CD14-positive monocyte (primary cell): Measurements from ENCODE around the gene KCNQ1. TPM values are rescaled to one million over a fixed set of nuclear protein-coding genes. Genes with fewer than 3 reads are reported as not detected.
A peak's percentile ranks its signal among the peaks of the same experiment; 100 is the strongest.

Experiments used
- DNase-seq, 3 donors: peaks; one replicate each; pipeline ENCODE4 v3.0.0-alpha.2; 2011 to 2022
- H2AFZ ChIP-seq: 2 replicates; pipeline ENCODE4 v1.6.0; 2012; ENCODE audit warnings: mild to moderate bottlenecking, low read depth, low read length, inconsistent platforms; ENCODE audit not compliant: insufficient read depth, poor library complexity, severe bottlenecking
- H3K27ac ChIP-seq, 2 donors: 1 replicate in 1 of 2; 2 replicates in 1 of 2; pipeline ENCODE4 v1.5.1; 2012 to 2013; ENCODE audit warnings: low read length in 2 of 2, control low read depth in 1 of 2, inconsistent platforms in 1 of 2, low read depth in 1 of 2, mild to moderate bottlenecking in 1 of 2
- H3K27me3 ChIP-seq, 2 donors: one replicate each; pipeline versions ENCODE4 v1.6.0 to v1.6.1; 2011 to 2013; ENCODE audit warnings: low read length in 2 of 2; ENCODE audit not compliant: control insufficient read depth in 2 of 2, insufficient read depth in 2 of 2
- H3K36me3 ChIP-seq, 2 donors: replicated peaks in 1 of 2; 1 replicate in 1 of 2; 2 replicates in 1 of 2; pipeline versions ENCODE4 v1.5.1 to v1.6.1; 2012 to 2013; ENCODE audit warnings: low read length in 2 of 2, control low read depth in 1 of 2, inconsistent platforms in 1 of 2, mild to moderate bottlenecking in 1 of 2; ENCODE audit not compliant: insufficient read depth in 2 of 2, control insufficient read depth in 1 of 2
- H3K4me1 ChIP-seq, 2 donors: 1 replicate in 1 of 2; 2 replicates in 1 of 2; pipeline versions ENCODE4 v1.5.1 to v1.6.1; 2012 to 2013; ENCODE audit warnings: low read length in 2 of 2, control low read depth in 1 of 2, inconsistent platforms in 1 of 2, mild to moderate bottlenecking in 1 of 2, moderate library complexity in 1 of 2; ENCODE audit not compliant: insufficient read depth in 2 of 2, control insufficient read depth in 1 of 2
- H3K4me2 ChIP-seq: replicated peaks from 2 replicates; pipeline ENCODE3; 2012; ENCODE audit warnings: low read length, moderate library complexity, mild to moderate bottlenecking; ENCODE audit not compliant: poor library complexity, severe bottlenecking; ENCODE audit errors: extremely low read depth
- H3K4me3 ChIP-seq, 3 experiments: fragments of 200-600 bp in 1 of 3; sonication (generic) in 1 of 3; replicated peaks in 1 of 3; 1 replicate in 2 of 3; 2 replicates in 1 of 3; pipeline ENCODE4 v1.5.1; 2011 to 2013; ENCODE audit warnings: low read length in 3 of 3, mild to moderate bottlenecking in 3 of 3, control low read depth in 2 of 3, low read depth in 2 of 3, inconsistent platforms in 1 of 3, moderate library complexity in 1 of 3
- H3K79me2 ChIP-seq: 2 replicates; pipeline ENCODE4 v1.6.0; 2012; ENCODE audit warnings: mild to moderate bottlenecking, control low read depth, inconsistent platforms, low read length, moderate library complexity; ENCODE audit not compliant: insufficient read depth
- H3K9ac ChIP-seq: 2 replicates; pipeline ENCODE4 v1.6.0; 2017; ENCODE audit warnings: low read length, mild to moderate bottlenecking; ENCODE audit not compliant: insufficient read depth, poor library complexity, severe bottlenecking
- H3K9me3 ChIP-seq, 2 donors: replicated peaks in 1 of 2; 1 replicate in 1 of 2; 2 replicates in 1 of 2; pipeline versions ENCODE4 v1.5.1 to v1.6.1; 2012 to 2013; ENCODE audit warnings: low read length in 2 of 2, control low read depth in 1 of 2; ENCODE audit not compliant: control insufficient read depth in 1 of 2, insufficient read depth in 1 of 2
- H4K20me1 ChIP-seq: 2 replicates; pipeline ENCODE4 v1.6.0; 2012; ENCODE audit warnings: mild to moderate bottlenecking, low read length, control low read depth, moderate library complexity; ENCODE audit not compliant: insufficient read depth
- H3K27ac Mint-ChIP-seq, 7 donors: one replicate each; pipeline ENCODE4 v1.8.0; 2020; ENCODE audit warnings: mild to moderate bottlenecking in 7 of 7, mixed read lengths in 7 of 7, moderate library complexity in 6 of 7, inconsistent platforms in 2 of 7
- H3K27me3 Mint-ChIP-seq, 3 donors: one replicate each; pipeline ENCODE4 v1.8.0; 2021 to 2022; ENCODE audit warnings: low read depth in 3 of 3, mild to moderate bottlenecking in 3 of 3, mixed read lengths in 3 of 3, moderate library complexity in 3 of 3, inconsistent platforms in 1 of 3
- H3K36me3 Mint-ChIP-seq, 2 donors: one replicate each; pipeline ENCODE4 v1.8.0; 2020; ENCODE audit warnings: mixed read lengths in 2 of 2, inconsistent platforms in 1 of 2, mild to moderate bottlenecking in 1 of 2
- H3K4me1 Mint-ChIP-seq: one replicate; pipeline ENCODE4 v1.8.0; 2020; ENCODE audit warnings: mild to moderate bottlenecking, mixed read lengths
- H3K4me3 Mint-ChIP-seq, 2 donors: one replicate each; pipeline ENCODE4 v1.8.0; 2020; ENCODE audit warnings: mild to moderate bottlenecking in 2 of 2, mixed read lengths in 2 of 2, moderate library complexity in 1 of 2
- H3K9me3 Mint-ChIP-seq, 7 donors: one replicate each; pipeline ENCODE4 v1.8.0; 2020 to 2022; ENCODE audit warnings: mixed read lengths in 7 of 7, mild to moderate bottlenecking in 6 of 7, moderate library complexity in 6 of 7, inconsistent platforms in 2 of 7
- WGBS: methylation state at CpG from one replicate; pipeline ENCODE4 v1.1.5; 2013; ENCODE audit warnings: missing lambda C conversion rate; ENCODE audit not compliant: insufficient coverage; 5-methylcytosine and 5-hydroxymethylcytosine counted together
- intact Hi-C, 2 donors: fragments of 100-400 bp; cut with micrococcal nuclease; formaldehyde crosslinking; loops; one replicate each; pipeline versions ENCODE4 v1.15.0 to v1.15.1; 2023
- polyA plus RNA-seq, 3 donors: library from polyadenylated mRNA; depleted of rRNA in 1 of 3; unstranded in 2 of 3; stranded (reverse) in 1 of 3; fragments of 300-500 nt in 2 of 3; fragments of >200 nt in 1 of 3; fragmentation: Illumina TruSeq in 2 of 3; gene quantifications; 1 replicate in 2 of 3; 2 replicates in 1 of 3; pipeline ENCODE4 v1.2.3, GENCODE V29; 2012 to 2021
- TF ChIP-seq, protein P1 (sequence below): fragments of 200-600 bp; IDR thresholded peaks from one replicate; pipeline ENCODE4 v1.8.0; 2022; ENCODE audit warnings: antibody characterized with exemption, mild to moderate bottlenecking

KCNQ1 gene
- polyA plus RNA-seq, 3 donors, result 14.9 to 31.8 (median 21.6) TPM

DNA sequence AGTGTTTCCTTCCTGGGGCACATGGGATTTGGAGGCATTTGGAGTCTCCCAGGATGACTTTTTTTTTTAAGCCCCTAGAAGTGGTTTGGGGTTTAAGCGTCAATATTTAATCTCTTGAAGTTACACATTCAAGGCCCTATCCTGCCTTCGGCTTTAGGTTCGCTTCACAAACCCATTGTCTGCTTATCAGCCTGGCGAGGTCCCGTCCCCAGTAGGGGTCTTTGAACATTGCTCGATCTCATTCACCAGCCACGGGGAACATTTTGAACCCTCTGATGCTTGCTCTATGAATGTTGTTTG lies 75.9 kb downstream of the KCNQ1 start:
- Histone ChIP-seq H3K27me3 (no peaks in the 10 kb centered on the region), H2AFZ (no peak overlapping the region), H3K4me3 (no peak overlapping the region), H3K9me3 (no peaks in the 10 kb centered on the region), H3K4me2 (no peak overlapping the region), H3K36me3 (peaks cover 3 to 27% of the 10 kb centered on the region in 2 donors), H3K27ac (no peak overlapping the region), H3K79me2 (no peaks in the 10 kb centered on the region), H4K20me1 (peaks cover 95% of the 10 kb centered on the region), H3K9ac (no peak overlapping the region), H3K4me1 (peaks cover 17 to 19% of the 10 kb centered on the region in 2 donors)
- Mint-ChIP-seq H3K9me3 (no peaks in the 10 kb centered on the region), H3K27ac (no peak overlapping the region), H3K27me3 (peaks cover 0 to 2% (median 1%) of the 10 kb centered on the region in 3 donors), H3K4me1 (peaks cover 20% of the 10 kb centered on the region), H3K4me3 (no peak overlapping the region), H3K36me3 (peaks cover 40 to 66% of the 10 kb centered on the region in 2 donors)
- DNase-seq, result peak in 1 of 3 donors; percentile 0
- 100% methylated on average over 4 of the region's 7 CpGs for WGBS
- TF ChIP-seq, protein P1, sequence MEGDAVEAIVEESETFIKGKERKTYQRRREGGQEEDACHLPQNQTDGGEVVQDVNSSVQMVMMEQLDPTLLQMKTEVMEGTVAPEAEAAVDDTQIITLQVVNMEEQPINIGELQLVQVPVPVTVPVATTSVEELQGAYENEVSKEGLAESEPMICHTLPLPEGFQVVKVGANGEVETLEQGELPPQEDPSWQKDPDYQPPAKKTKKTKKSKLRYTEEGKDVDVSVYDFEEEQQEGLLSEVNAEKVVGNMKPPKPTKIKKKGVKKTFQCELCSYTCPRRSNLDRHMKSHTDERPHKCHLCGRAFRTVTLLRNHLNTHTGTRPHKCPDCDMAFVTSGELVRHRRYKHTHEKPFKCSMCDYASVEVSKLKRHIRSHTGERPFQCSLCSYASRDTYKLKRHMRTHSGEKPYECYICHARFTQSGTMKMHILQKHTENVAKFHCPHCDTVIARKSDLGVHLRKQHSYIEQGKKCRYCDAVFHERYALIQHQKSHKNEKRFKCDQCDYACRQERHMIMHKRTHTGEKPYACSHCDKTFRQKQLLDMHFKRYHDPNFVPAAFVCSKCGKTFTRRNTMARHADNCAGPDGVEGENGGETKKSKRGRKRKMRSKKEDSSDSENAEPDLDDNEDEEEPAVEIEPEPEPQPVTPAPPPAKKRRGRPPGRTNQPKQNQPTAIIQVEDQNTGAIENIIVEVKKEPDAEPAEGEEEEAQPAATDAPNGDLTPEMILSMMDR, result no peak
- intact Hi-C loops, result loop anchor here (10.0 kb wide), 1 partner anchor 326 kb away; no protein-coding TSS in a partner anchor

DNA sequence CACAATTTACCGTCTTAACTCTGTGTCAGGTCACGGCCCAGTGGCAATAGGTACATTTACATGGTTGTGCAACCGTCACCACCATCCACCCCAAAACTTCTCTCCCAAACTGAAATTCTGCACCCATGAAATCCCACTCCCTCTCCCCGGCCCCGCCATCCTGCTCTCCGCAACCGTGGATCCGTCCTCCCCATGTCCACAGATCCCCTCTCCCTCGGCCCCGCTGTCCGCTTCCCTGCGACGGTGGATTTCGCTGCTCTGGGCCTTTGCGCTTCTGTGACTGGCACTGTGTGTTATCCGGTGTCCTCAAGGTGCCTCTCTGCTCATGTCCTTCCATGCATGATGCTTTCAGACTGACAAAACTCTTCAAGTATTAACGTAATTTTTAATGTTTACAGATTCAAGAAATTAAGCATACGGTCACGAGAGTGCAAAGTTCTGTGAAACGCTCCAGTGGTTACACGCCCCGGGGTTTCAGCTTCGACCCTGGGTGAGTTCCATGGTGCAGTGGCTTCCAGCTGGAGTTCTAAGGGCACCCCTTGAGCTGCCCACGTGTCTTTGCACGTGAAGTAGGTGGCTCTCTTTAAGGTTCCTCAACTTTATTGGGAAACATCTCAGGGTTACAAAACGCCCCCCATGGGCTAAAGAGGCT lies 76.4 kb downstream of the KCNQ1 start:
- H3K27me3 ChIP-seq, result no peaks in the 10 kb centered on the region
- TF ChIP-seq, protein P1, result no peak
- H3K79me2 ChIP-seq, result no peaks in the 10 kb centered on the region
- H3K4me1 ChIP-seq, result peaks cover 22 to 24% of the 10 kb centered on the region in 2 donors
- Mint-ChIP-seq H3K4me3 (no peak overlapping the region), H3K36me3 (peaks cover 43 to 71% of the 10 kb centered on the region in 2 donors), H3K9me3 (no peaks in the 10 kb centered on the region), H3K4me1 (peaks cover 25% of the 10 kb centered on the region), H3K27me3 (peaks cover 0 to 2% (median 1%) of the 10 kb centered on the region in 3 donors), H3K27ac (peak overlapping the region in 2 of 7 donors; percentile 12 to 45)
- intact Hi-C loops, result loop anchor here (10.0 kb wide), 1 partner anchor 326 kb away; no protein-coding TSS in a partner anchor
- H4K20me1 ChIP-seq, result peaks cover 93% of the 10 kb centered on the region
- no peak overlapping the region for H3K27ac ChIP-seq
- WGBS, result 86% methylated on average over 19 of the region's 26 CpGs
- peaks cover 3 to 27% of the 10 kb centered on the region in 2 donors for H3K36me3 ChIP-seq
- no peaks in the 10 kb centered on the region for H3K9me3 ChIP-seq
- peak in 1 of 3 donors; percentile 1 for DNase-seq
- H2AFZ ChIP-seq, result no peak overlapping the region
- no peak overlapping the region for H3K4me3 ChIP-seq
- no peak overlapping the region for H3K4me2 ChIP-seq
- no peak overlapping the region for H3K9ac ChIP-seq
